ENCODE measurements around the gene STRADA. TPM values are rescaled to one million over a fixed set of nuclear protein-coding genes. Genes with fewer than 3 reads are reported as not detected.
A peak's percentile ranks its signal among the peaks of the same experiment; 100 is the strongest.

The STRADA gene
- total RNA-seq, 3 donors from 2014 or later (not counting 1 experiment from before 2014, with no cell fraction given) = 72.6 to 83.1 (median 78.2) TPM

DNA sequence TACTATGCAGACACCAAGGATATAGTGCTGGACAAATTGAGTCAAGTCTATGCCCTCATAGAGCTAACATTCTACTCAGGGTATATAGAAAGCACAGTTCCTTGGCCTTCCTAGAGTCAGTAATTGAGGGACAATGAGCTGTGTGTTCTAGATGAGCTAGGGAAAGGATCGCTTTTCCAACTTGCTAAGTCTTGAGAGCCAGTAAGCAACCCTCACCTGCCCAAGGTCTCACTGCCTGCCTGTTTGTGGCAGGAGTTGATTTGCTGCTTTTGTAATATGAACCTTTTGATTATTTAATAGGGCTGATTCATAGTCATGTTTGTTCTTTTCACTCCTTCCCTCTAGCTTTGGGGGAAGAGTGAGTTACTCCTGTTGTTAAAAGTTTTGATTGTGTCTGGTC, 38.9 kb upstream of the STRADA start:
- Mint-ChIP-seq H3K36me3 (no peaks in the 10 kb centered on the region), H3K4me3 (no peak overlapping the region), H3K9me3 (no peaks in the 10 kb centered on the region), H3K4me1 (peaks cover 44 to 61% of the 10 kb centered on the region in 2 donors), H3K27me3 (ENCODE audit: low read depth in 2 of 2) (no peaks in the 10 kb centered on the region), H3K27ac (peak overlapping the region in 1 of 2 donors; percentile 37)
- DNase-seq (no peak), ATAC-seq (no peak)
- H3K27ac ChIP-seq (ENCODE audit: low read length) = no peak overlapping the region
- H3K9me3 ChIP-seq (ENCODE audit: control insufficient read depth, insufficient read depth, low read length) = no peaks in the 10 kb centered on the region
- no peak overlapping the region for H3K4me3 ChIP-seq (ENCODE audit: low read length)
- no peak for TF ChIP-seq CTCF (IDR thresholded peaks at IDR 0.05)
- intact Hi-C loops (cut with micrococcal nuclease) = no loop called here
- WGBS (ENCODE audit: insufficient coverage) = 89% methylated on average over 1 of the region's 1 CpG
- peaks cover 2% of the 10 kb centered on the region for H3K4me1 ChIP-seq (ENCODE audit: control insufficient read depth, insufficient read depth, low read length)
- no peaks in the 10 kb centered on the region for H3K27me3 ChIP-seq (ENCODE audit: control insufficient read depth, insufficient read depth, low read length)
- peaks cover 24% of the 10 kb centered on the region for H3K36me3 ChIP-seq (ENCODE audit: control insufficient read depth, insufficient read depth, low read length)

DNA sequence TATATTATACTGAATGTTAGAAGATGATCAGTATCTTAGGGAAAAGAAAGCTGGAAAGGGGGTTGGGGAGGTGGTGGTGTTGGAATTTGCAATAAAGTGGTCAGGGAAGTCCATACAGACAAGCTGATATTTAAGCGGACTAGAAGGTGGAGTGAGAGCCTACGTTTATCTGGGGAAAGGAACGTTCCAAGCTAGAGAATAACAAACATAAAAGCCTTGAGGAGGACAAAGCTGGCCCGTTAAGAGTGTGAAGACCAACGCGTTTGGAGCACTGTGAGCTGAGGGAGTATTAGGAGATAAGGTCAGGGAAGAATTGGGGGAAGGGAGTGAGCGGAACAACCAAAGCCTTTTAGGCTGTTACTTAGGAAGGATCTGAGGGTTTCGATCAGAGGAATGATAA, 33.8 kb upstream of the STRADA start:
- ATAC-seq (no peak), DNase-seq (no peak)
- H3K9me3 ChIP-seq (ENCODE audit: control insufficient read depth, insufficient read depth, low read length) = no peaks in the 10 kb centered on the region
- no peak for TF ChIP-seq CTCF (IDR thresholded peaks at IDR 0.05)
- peaks cover 22% of the 10 kb centered on the region for H3K4me1 ChIP-seq (ENCODE audit: control insufficient read depth, insufficient read depth, low read length)
- no peaks in the 10 kb centered on the region for H3K27me3 Mint-ChIP-seq (ENCODE audit: low read depth in 2 of 2)
- H3K27ac ChIP-seq (ENCODE audit: low read length) = no peak overlapping the region
- no peaks in the 10 kb centered on the region for H3K36me3 Mint-ChIP-seq
- H3K4me3 Mint-ChIP-seq = peak overlapping the region; percentile 95
- WGBS (ENCODE audit: insufficient coverage) = 43% methylated on average over 7 of the region's 8 CpGs
- H3K27ac Mint-ChIP-seq = peak overlapping the region; percentile 98 to 99
- H3K36me3 ChIP-seq (ENCODE audit: control insufficient read depth, insufficient read depth, low read length) = peaks cover 13% of the 10 kb centered on the region
- no peaks in the 10 kb centered on the region for H3K9me3 Mint-ChIP-seq
- H3K4me3 ChIP-seq (ENCODE audit: low read length) = no peak overlapping the region
- peaks cover 56 to 68% of the 10 kb centered on the region in 2 donors for H3K4me1 Mint-ChIP-seq
- no peaks in the 10 kb centered on the region for H3K27me3 ChIP-seq (ENCODE audit: control insufficient read depth, insufficient read depth, low read length)
- intact Hi-C loops (cut with micrococcal nuclease) = no loop called here

GRCh38 chr17:63774969-63775265, 33.3 kb upstream of the STRADA start:
- H3K9me3 Mint-ChIP-seq = no peaks in the 10 kb centered on the region
- peak overlapping the region; percentile 95 for H3K4me3 Mint-ChIP-seq
- DNase-seq = peak in 1 of 2 donors; percentile 42
- H3K27ac ChIP-seq (ENCODE audit: low read length) = peak overlapping the region; percentile 76
- H3K27me3 ChIP-seq (ENCODE audit: control insufficient read depth, insufficient read depth, low read length) = no peaks in the 10 kb centered on the region
- H3K4me3 ChIP-seq (ENCODE audit: low read length) = peak overlapping the region; percentile 88
- 9% methylated on average over 4 of the region's 4 CpGs for WGBS (ENCODE audit: insufficient coverage)
- no peaks in the 10 kb centered on the region for H3K27me3 Mint-ChIP-seq (ENCODE audit: low read depth in 2 of 2)
- intact Hi-C loops (cut with micrococcal nuclease) = loop anchor here (5.0 kb wide), 2 partner anchors 153 to 732 kb away; partner anchors contain the start of genes CEP95, DDX5 and MAP3K3
- peaks cover 56 to 68% of the 10 kb centered on the region in 2 donors for H3K4me1 Mint-ChIP-seq
- H3K27ac Mint-ChIP-seq = peak overlapping the region; percentile 98 to 99
- H3K9me3 ChIP-seq (ENCODE audit: control insufficient read depth, insufficient read depth, low read length) = no peaks in the 10 kb centered on the region
- H3K4me1 ChIP-seq (ENCODE audit: control insufficient read depth, insufficient read depth, low read length) = peaks cover 22% of the 10 kb centered on the region
- ATAC-seq = no peak
- no peak for TF ChIP-seq CTCF (IDR thresholded peaks at IDR 0.05)
- H3K36me3 ChIP-seq (ENCODE audit: control insufficient read depth, insufficient read depth, low read length) = peaks cover 13% of the 10 kb centered on the region
- H3K36me3 Mint-ChIP-seq = no peaks in the 10 kb centered on the region

Data from natural killer cell (primary cell).